PC-9 (cell line): ENCODE measurements around the gene SHISA5.

Experiments
- CTCF ChIP-seq: fragments of 200-600 bp; sonication (generic); conservative IDR thresholded peaks from 2 replicates; pipeline ENCODE4 v1.6.1; 2017; ENCODE audit warnings: mixed run types, antibody characterized with exemption, mild to moderate bottlenecking, moderate library complexity
- EZH2 ChIP-seq: fragments of 200-600 bp; sonication (generic); IDR thresholded peaks from 2 replicates; pipeline ENCODE4 v1.8.0; 2017; ENCODE audit warnings: antibody characterized with exemption, low read depth

DNA sequence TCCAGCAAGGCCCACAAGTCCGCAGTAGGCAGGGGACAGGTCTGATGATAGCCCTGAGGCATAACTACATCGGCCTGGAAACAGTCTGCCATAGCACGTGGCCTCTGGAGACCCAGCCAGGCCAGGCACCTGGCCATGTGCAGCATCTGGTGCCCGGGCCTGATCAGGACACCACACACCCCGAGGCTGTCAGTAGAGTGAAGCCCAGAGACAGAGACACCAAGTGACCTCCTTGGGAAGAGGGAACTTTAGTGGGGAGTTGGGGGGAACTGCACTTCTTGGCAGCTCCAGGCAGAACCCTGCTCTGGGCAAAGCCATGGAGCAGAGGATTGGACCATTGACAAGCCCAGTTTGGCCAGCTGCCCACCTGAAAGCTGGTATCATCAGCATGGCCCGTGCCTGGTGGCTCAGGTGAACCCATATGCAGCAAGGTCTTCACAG, 1.2 kb downstream of the SHISA5 start:
- TF ChIP-seq CTCF (no peak), EZH2 (no peak)
